GM10266 (cell line): Measurements from ENCODE around the gene FBXW7.

Experiments
- DNase-seq: peaks from one replicate; pipeline ENCODE4 v3.0.0; 2012; ENCODE audit errors: extremely low spot score
- CTCF ChIP-seq: IDR thresholded peaks from 2 replicates; pipeline ENCODE4 v1.5.1; 2012; ENCODE audit warnings: mild to moderate bottlenecking, low read depth; ENCODE audit not compliant: control insufficient read depth, insufficient read depth; ENCODE audit errors: missing control alignments

The FBXW7 gene

GRCh38 chr4:152501846-152502536 lies 33.9 kb downstream of the FBXW7 start:
- DNase-seq: no peak
- TF ChIP-seq CTCF: no peak

GRCh38 chr4:152500800-152501434 lies 35.0 kb downstream of the FBXW7 start:
- DNase-seq: peak; percentile 24
- TF ChIP-seq CTCF: peak; percentile 70

DNA sequence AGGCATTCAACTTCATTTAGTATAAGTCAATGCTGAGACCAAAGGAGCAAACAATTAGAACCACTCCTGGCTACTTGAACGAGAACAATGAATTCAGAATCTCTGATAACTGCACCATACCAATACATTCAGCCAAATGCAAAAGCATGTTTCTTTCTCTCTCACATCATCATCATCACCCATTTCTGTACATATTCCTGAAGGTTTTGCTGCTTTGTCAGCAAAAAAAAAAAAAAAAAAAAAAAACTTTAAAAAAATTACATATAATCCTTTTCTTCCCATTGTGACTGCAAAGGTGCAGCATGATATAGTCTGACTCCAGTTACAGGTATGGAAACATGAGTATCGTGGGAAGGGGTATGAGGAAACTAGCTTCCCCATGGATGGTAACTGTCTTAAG lies 35.6 kb downstream of the FBXW7 start:
- DNase-seq: no peak
- TF ChIP-seq CTCF: no peak

GRCh38 chr4:152499344-152499743 lies 36.5 kb downstream of the FBXW7 start:
- DNase-seq: no peak
- no peak for TF ChIP-seq CTCF

- no peak for TF ChIP-seq CTCF
- DNase-seq: no peak
These were observed 41.9 kb downstream of the FBXW7 start for GRCh38 chr4:152494020-152494419.

- no peak for DNase-seq
- no peak for TF ChIP-seq CTCF
These were observed 47.6 kb downstream of the FBXW7 start for GRCh38 chr4:152488246-152488645.
